Omental fat pad (tissue), 4 donors: ENCODE data around the gene LRP2. TPM values are rescaled to one million over a fixed set of nuclear protein-coding genes. Genes with fewer than 3 reads are reported as not detected.

Experiments used
- ATAC-seq: fragments of 150-250 bp; one replicate; pipeline ENCODE4 v1.9.1; 2016; ENCODE audit warnings: mild to moderate bottlenecking, moderate library complexity; ENCODE audit not compliant: low FRiP score
- DNase-seq: peaks from one replicate; pipeline ENCODE4 v3.0.0-alpha.2; 2019; ENCODE audit warnings: low spot score
- CTCF ChIP-seq, 3 donors: fragments of 450-650 bp; IDR thresholded peaks; one replicate each; pipeline ENCODE4 v1.5.1; 2016 to 2017; ENCODE audit warnings: antibody characterized with exemption in 3 of 3, mild to moderate bottlenecking in 3 of 3, moderate library complexity in 2 of 3
- total RNA-seq, 4 donors: library from RNA; depleted of rRNA; stranded (reverse); fragments of >200 nt; gene quantifications; one replicate each; pipeline ENCODE4 v1.1.0, GENCODE V29; 2016

The LRP2 gene
- total RNA-seq, 4 donors from 2014 or later: 12.2 to 58.3 (median 14.1) TPM; not detected in 1

GRCh38 chr2:169222665-169223064 is 139.7 kb downstream of the LRP2 start:
- ATAC-seq (no peak), DNase-seq (no peak)
- no peak for TF ChIP-seq CTCF (IDR thresholded peaks at IDR 0.05)

GRCh38 chr2:169221745-169222369 is 140.5 kb downstream of the LRP2 start:
- ATAC-seq: no peak
- no peak for TF ChIP-seq CTCF (IDR thresholded peaks at IDR 0.05)
- no peak for DNase-seq

- no peak for TF ChIP-seq CTCF (IDR thresholded peaks at IDR 0.05)
- ATAC-seq (no peak), DNase-seq (no peak)
Measured at GRCh38 chr2:169210917-169211316, 151.4 kb downstream of the LRP2 start.

- ATAC-seq (no peak), DNase-seq (no peak)
- no peak for TF ChIP-seq CTCF (IDR thresholded peaks at IDR 0.05)
Measured at GRCh38 chr2:169208026-169208425, 154.3 kb downstream of the LRP2 start.

GRCh38 chr2:169205176-169205575 is 157.2 kb downstream of the LRP2 start:
- DNase-seq (no peak), ATAC-seq (no peak)
- no peak for TF ChIP-seq CTCF (IDR thresholded peaks at IDR 0.05)

- DNase-seq (no peak), ATAC-seq (no peak)
- no peak for TF ChIP-seq CTCF (IDR thresholded peaks at IDR 0.05)
Measured at GRCh38 chr2:169203952-169204351, 158.4 kb downstream of the LRP2 start.

GRCh38 chr2:169200756-169201155 is 161.6 kb downstream of the LRP2 start:
- ATAC-seq: no peak
- no peak for TF ChIP-seq CTCF (IDR thresholded peaks at IDR 0.05)
- no peak for DNase-seq
